Endothelial cell of umbilical vein (primary cell): ENCODE measurements around the gene DNAJC3. TPM values are rescaled to one million over a fixed set of nuclear protein-coding genes. Genes with fewer than 3 reads are reported as not detected.

Experiments used
- BruUV-seq: library from RNA; stranded (reverse); fragments of 400-500 nt; replicated peaks from 2 replicates; lab custom pipeline; 2021; lab: Mats Ljungman, UMichigan
- CTCF ChIA-PET: fragments of 300-600, 350-600 bp; sonication (Branson Sonifier 250); formaldehyde crosslinking; loops from one replicate; lab custom pipeline; 2021; ENCODE audit warnings: antibody characterized with exemption, inconsistent platforms; lab: Charles Lee
- POLR2A ChIA-PET: fragments of 300-600, 350-600 bp; sonication (Branson Sonifier 250); formaldehyde crosslinking; loops from one replicate; lab custom pipeline; 2021; ENCODE audit warnings: antibody characterized with exemption, inconsistent platforms; lab: Charles Lee
- DNase-seq: peaks from one replicate; pipeline ENCODE4 v3.0.0-alpha.2; 2011; ENCODE audit warnings: low read depth, low spot score
- FAIRE-seq: peaks from 2 replicates; lab custom pipeline; 2011; peaks lifted over from hg19 to GRCh38; lab: Jason Lieb, UNC
- H2AFZ ChIP-seq: 2 replicates; pipeline ENCODE4 v1.6.0; 2012; ENCODE audit warnings: low read depth, low read length, control low read depth, inconsistent platforms
- H3K27ac ChIP-seq: 2 replicates; pipeline ENCODE4 v1.5.1; 2011; ENCODE audit warnings: low read depth, mild to moderate bottlenecking, control low read depth, low read length, moderate library complexity; ENCODE audit not compliant: insufficient read depth
- H3K27me3 ChIP-seq, 2 experiments: 2 replicates each; pipeline versions ENCODE4 v1.6.0 to v1.6.1; 2011; ENCODE audit warnings: low read length in 2 of 2, mixed read lengths in 1 of 2; ENCODE audit not compliant: control insufficient read depth in 2 of 2, insufficient read depth in 2 of 2
- H3K36me3 ChIP-seq, 2 experiments: 2 replicates in 1 of 2; 3 replicates in 1 of 2; pipeline ENCODE4 v1.5.1; 2011; ENCODE audit warnings: low read length in 2 of 2, mild to moderate bottlenecking in 1 of 2, moderate library complexity in 1 of 2; ENCODE audit not compliant: control insufficient read depth in 2 of 2, insufficient read depth in 2 of 2; ENCODE audit errors: extremely low read depth in 1 of 2
- H3K4me1 ChIP-seq: 3 replicates; pipeline ENCODE4 v1.5.1; 2011; ENCODE audit warnings: mild to moderate bottlenecking, low read length; ENCODE audit not compliant: control insufficient read depth, insufficient read depth; ENCODE audit errors: extremely low read depth
- H3K4me2 ChIP-seq: 2 replicates; pipeline ENCODE4 v1.6.1; 2011; ENCODE audit warnings: low read length, control low read depth, mixed read lengths; ENCODE audit not compliant: insufficient read depth
- H3K4me3 ChIP-seq, 3 experiments: fragments of 200-600 bp in 1 of 3; sonication (generic), shearing (Covaris generic) in 1 of 3; replicated peaks in 1 of 3; 2 replicates each; pipeline ENCODE4 v1.5.1; 2011 to 2016; ENCODE audit warnings: control low read depth in 3 of 3, low read length in 3 of 3, mild to moderate bottlenecking in 2 of 3, inconsistent platforms in 1 of 3, low read depth in 1 of 3, moderate library complexity in 1 of 3; ENCODE audit not compliant: insufficient read depth in 1 of 3
- H3K79me2 ChIP-seq: 2 replicates; pipeline ENCODE4 v1.6.0; 2012; ENCODE audit warnings: low read length, inconsistent platforms; ENCODE audit not compliant: control insufficient read depth, insufficient read depth
- H3K9ac ChIP-seq: replicated peaks from 2 replicates; pipeline ENCODE3; 2011; ENCODE audit warnings: low read length, control low read depth; ENCODE audit not compliant: insufficient read depth; ENCODE audit errors: extremely low read depth
- H3K9me1 ChIP-seq: replicated peaks from 3 replicates; pipeline ENCODE4 v1.6.0; 2011; ENCODE audit warnings: mild to moderate bottlenecking, low read length; ENCODE audit not compliant: control insufficient read depth, insufficient read depth; ENCODE audit errors: extremely low read depth
- H3K9me3 ChIP-seq: replicated peaks from 2 replicates; pipeline ENCODE4 v1.5.1; 2012; ENCODE audit warnings: low read length, inconsistent platforms; ENCODE audit not compliant: control insufficient read depth, insufficient read depth
- H4K20me1 ChIP-seq: replicated peaks from 2 replicates; pipeline ENCODE3; 2011; ENCODE audit warnings: mild to moderate bottlenecking, low read length; ENCODE audit not compliant: control insufficient read depth, insufficient read depth; ENCODE audit errors: extremely low read depth
- EZH2 ChIP-seq: IDR thresholded peaks from 2 replicates; pipeline ENCODE4 v1.6.1; 2012; ENCODE audit warnings: borderline replicate concordance, low read depth, mild to moderate bottlenecking, moderate library complexity, low read length, inconsistent platforms; ENCODE audit not compliant: severe bottlenecking
- FOS ChIP-seq: IDR thresholded peaks from 2 replicates; pipeline ENCODE4 v1.6.1; 2011; ENCODE audit warnings: mild to moderate bottlenecking, low read length, moderate library complexity, borderline replicate concordance; ENCODE audit not compliant: insufficient read depth
- GATA2 ChIP-seq: IDR thresholded peaks from 2 replicates; pipeline ENCODE4 v1.7.0; 2011; ENCODE audit warnings: low read depth, mild to moderate bottlenecking, moderate library complexity, mixed read lengths, low read length; ENCODE audit not compliant: insufficient read length, insufficient read depth
- JUN ChIP-seq: IDR thresholded peaks from 2 replicates; pipeline ENCODE4 v1.6.1; 2011; ENCODE audit warnings: borderline replicate concordance, low read depth; ENCODE audit not compliant: insufficient read length, insufficient read depth
- MYC ChIP-seq: IDR thresholded peaks from one replicate; pipeline ENCODE4 v1.6.1; 2011; ENCODE audit warnings: mild to moderate bottlenecking, low read depth, low read length
- POLR2A ChIP-seq: IDR thresholded peaks from 2 replicates; pipeline ENCODE4 v1.6.1; 2012; ENCODE audit warnings: low read depth, mild to moderate bottlenecking, control low read depth, low read length
- POLR2AphosphoS5 ChIP-seq: IDR thresholded peaks from 2 replicates; pipeline ENCODE4 v1.6.1; 2012; ENCODE audit warnings: low read depth, mild to moderate bottlenecking, control low read depth, low read length, moderate library complexity; ENCODE audit not compliant: insufficient read depth
- dilution Hi-C: fragments of 300-500 bp; cut with MboI; formaldehyde crosslinking; loops from one replicate; pipeline ENCODE4 v1.15.0; 2019; ENCODE audit warnings: low sequenced_read_pairs; ENCODE audit not compliant: extremely low pct_ligation_motif_present
- intact Hi-C: fragments of 100-400 bp; cut with micrococcal nuclease; formaldehyde crosslinking; loops from one replicate; pipeline ENCODE4 v1.10.0; 2022
- polyA plus RNA-seq, 4 experiments: library from polyadenylated mRNA; depleted of rRNA in 3 of 4; stranded (reverse) in 3 of 4; unstranded in 1 of 4; fragments of >200 nt; gene quantifications; 2 replicates each; pipeline versions ENCODE4 v1.2.1 to v1.2.3, GENCODE V29; 2011 to 2012; ENCODE audit warnings: missing spikeins in 1 of 4
- total RNA-seq: library from RNA; stranded (reverse); gene quantifications from 2 replicates; pipeline ENCODE4 v1.2.3, GENCODE V29; 2021
- TF ChIP-seq, protein P1 (sequence below): IDR thresholded peaks from 2 replicates; pipeline ENCODE4 v1.6.1; 2011; ENCODE audit not compliant: insufficient read depth, insufficient read length
- TF ChIP-seq, protein P2 (sequence below), 2 donors: IDR thresholded peaks; 1 replicate in 1 of 2; 2 replicates in 1 of 2; pipeline ENCODE4 v1.5.1; 2011; ENCODE audit warnings: low read length in 2 of 2, mild to moderate bottlenecking in 2 of 2, moderate library complexity in 2 of 2, control low read depth in 1 of 2, inconsistent platforms in 1 of 2, low read depth in 1 of 2; ENCODE audit not compliant: insufficient read depth in 1 of 2; ENCODE audit errors: extremely low read depth in 1 of 2

DNAJC3 gene
- total and polyA plus RNA-seq, 2 donors (not counting 3 experiments of a cell fraction or from before 2014, with no cell fraction given) = 17.0 to 51.2 TPM

DNA sequence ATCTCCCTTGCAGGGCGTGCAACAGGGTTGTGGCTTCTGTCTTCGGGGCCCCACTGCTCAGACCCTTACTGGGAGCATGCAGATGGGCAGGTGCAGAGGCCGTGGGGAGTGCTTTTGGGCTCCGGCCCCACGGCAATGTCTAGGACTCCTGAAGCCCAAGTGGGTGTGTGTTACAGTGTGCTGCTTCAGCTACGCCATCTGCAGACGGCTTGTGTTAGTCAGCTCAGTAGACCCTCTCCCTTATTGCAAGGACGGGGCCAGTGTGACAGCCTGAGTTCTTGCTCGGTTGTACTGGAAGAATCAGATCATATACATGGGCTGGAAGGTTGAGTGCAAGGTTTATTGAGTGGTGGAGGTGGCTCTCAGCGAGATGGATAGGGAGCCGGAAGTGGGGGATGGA is 39.3 kb downstream of the DNAJC3 start:
- no peak for DNase-seq
- BruUV-seq = no TSS peak
- H3K9me3 ChIP-seq = no peaks in the 10 kb centered on the region
- no peaks in the 10 kb centered on the region for H4K20me1 ChIP-seq
- H3K9ac ChIP-seq = no peak overlapping the region
- no peaks in the 10 kb centered on the region for H3K27me3 ChIP-seq
- peaks cover 12% of the 10 kb centered on the region for H3K79me2 ChIP-seq
- no peaks in the 10 kb centered on the region for H3K9me1 ChIP-seq
- no peak overlapping the region for H3K4me2 ChIP-seq
- no peak for FAIRE-seq
- ChIA-PET POLR2A (no interaction called here), CTCF (no interaction called here)
- peaks cover 9% of the 10 kb centered on the region for H3K4me1 ChIP-seq
- no peaks in the 10 kb centered on the region for H3K36me3 ChIP-seq
- TF ChIP-seq FOS (no peak), POLR2AphosphoS5 (no peak), EZH2 (no peak), JUN (no peak), MYC (no peak), POLR2A (no peak), GATA2 (no peak)
- TF ChIP-seq, protein P1, sequence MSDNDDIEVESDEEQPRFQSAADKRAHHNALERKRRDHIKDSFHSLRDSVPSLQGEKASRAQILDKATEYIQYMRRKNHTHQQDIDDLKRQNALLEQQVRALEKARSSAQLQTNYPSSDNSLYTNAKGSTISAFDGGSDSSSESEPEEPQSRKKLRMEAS = no peak
- TF ChIP-seq, protein P2, sequence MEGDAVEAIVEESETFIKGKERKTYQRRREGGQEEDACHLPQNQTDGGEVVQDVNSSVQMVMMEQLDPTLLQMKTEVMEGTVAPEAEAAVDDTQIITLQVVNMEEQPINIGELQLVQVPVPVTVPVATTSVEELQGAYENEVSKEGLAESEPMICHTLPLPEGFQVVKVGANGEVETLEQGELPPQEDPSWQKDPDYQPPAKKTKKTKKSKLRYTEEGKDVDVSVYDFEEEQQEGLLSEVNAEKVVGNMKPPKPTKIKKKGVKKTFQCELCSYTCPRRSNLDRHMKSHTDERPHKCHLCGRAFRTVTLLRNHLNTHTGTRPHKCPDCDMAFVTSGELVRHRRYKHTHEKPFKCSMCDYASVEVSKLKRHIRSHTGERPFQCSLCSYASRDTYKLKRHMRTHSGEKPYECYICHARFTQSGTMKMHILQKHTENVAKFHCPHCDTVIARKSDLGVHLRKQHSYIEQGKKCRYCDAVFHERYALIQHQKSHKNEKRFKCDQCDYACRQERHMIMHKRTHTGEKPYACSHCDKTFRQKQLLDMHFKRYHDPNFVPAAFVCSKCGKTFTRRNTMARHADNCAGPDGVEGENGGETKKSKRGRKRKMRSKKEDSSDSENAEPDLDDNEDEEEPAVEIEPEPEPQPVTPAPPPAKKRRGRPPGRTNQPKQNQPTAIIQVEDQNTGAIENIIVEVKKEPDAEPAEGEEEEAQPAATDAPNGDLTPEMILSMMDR (IDR thresholded peaks at IDR 0.05; ENCODE audit: extremely low read depth in 1 of 2, insufficient read depth in 1 of 2, low read depth in 1 of 2, low read length in 2 of 2) = no peak
- dilution Hi-C loops = no loop called here
- no peak overlapping the region for H3K27ac ChIP-seq
- intact Hi-C loops = no loop called here
- no peak overlapping the region for H2AFZ ChIP-seq
- no peak overlapping the region for H3K4me3 ChIP-seq
